ENCODE measurements around the gene SLIRP. TPM values are rescaled to one million over a fixed set of nuclear protein-coding genes. Genes with fewer than 3 reads are reported as not detected.

SLIRP gene
- total and polyA plus RNA-seq, 8 donors = 20.8 to 189 (median 38.4) TPM

GRCh38 chr14:77763978-77764377 is 56.1 kb downstream of the SLIRP start:
- intact Hi-C loops (cut with DNase I) = no loop called here

More at GRCh38 chr14:77763978-77764377, 56.1 kb downstream of the SLIRP start:
- Histone ChIP-seq H3K9me3 (no peaks in the 10 kb centered on the region), H3K4me1 (peaks cover 0 to 12% (median 9%) of the 10 kb centered on the region in 3 donors), H3K27ac (no peak overlapping the region), H3K4me3 (no peak overlapping the region), H3K36me3 (no peaks in the 10 kb centered on the region), H3K27me3 (no peaks in the 10 kb centered on the region)
- TF ChIP-seq, protein P1, sequence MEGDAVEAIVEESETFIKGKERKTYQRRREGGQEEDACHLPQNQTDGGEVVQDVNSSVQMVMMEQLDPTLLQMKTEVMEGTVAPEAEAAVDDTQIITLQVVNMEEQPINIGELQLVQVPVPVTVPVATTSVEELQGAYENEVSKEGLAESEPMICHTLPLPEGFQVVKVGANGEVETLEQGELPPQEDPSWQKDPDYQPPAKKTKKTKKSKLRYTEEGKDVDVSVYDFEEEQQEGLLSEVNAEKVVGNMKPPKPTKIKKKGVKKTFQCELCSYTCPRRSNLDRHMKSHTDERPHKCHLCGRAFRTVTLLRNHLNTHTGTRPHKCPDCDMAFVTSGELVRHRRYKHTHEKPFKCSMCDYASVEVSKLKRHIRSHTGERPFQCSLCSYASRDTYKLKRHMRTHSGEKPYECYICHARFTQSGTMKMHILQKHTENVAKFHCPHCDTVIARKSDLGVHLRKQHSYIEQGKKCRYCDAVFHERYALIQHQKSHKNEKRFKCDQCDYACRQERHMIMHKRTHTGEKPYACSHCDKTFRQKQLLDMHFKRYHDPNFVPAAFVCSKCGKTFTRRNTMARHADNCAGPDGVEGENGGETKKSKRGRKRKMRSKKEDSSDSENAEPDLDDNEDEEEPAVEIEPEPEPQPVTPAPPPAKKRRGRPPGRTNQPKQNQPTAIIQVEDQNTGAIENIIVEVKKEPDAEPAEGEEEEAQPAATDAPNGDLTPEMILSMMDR (IDR thresholded peaks at IDR 0.05) = no peak
- FAIRE-seq (no peak), DNase-seq (no peak), ATAC-seq (no peak)
- WGBS, 2 donors = 78 to 82% methylated on average over 3 of the region's 3 CpGs

Other genes starting within 250 kb of the SLIRP start
- not detected for gene ISM2, start 209.3 kb upstream of the SLIRP start, total RNA-seq
- gene ISM2, start 209.3 kb upstream of the SLIRP start, polyA plus RNA-seq = not detected
- 10 to 100 TPM in 3 of 6 donors, 1 to 10 TPM in 3; 8.2 to 19.4 (median 11.1) TPM for gene SPTLC2, start 91.5 kb upstream of the SLIRP start, total RNA-seq
- 1 to 10 TPM; 3.2 to 3.9 TPM for gene SPTLC2, start 91.5 kb upstream of the SLIRP start, polyA plus RNA-seq
- gene ALKBH1, start 80 bp upstream of the SLIRP start, total RNA-seq = 1 to 10 TPM; 4.5 to 6.5 (median 5.2) TPM
- 1 to 10 TPM; 3.5 to 9.7 TPM for gene ALKBH1, start 80 bp upstream of the SLIRP start, polyA plus RNA-seq
- gene SNW1, start 53.1 kb downstream of the SLIRP start, total RNA-seq = 10 to 100 TPM; 24.4 to 35.0 (median 30.2) TPM
- 10 to 100 TPM; 13.7 to 34.3 TPM for gene SNW1, start 53.1 kb downstream of the SLIRP start, polyA plus RNA-seq
- gene ADCK1, start 92.0 kb downstream of the SLIRP start, total RNA-seq = 1 to 10 TPM; 2.9 to 6.9 (median 4.1) TPM
- 1 to 10 TPM; 9.7 to 9.9 TPM for gene ADCK1, start 92.0 kb downstream of the SLIRP start, polyA plus RNA-seq